BLaER1 (cell line): ENCODE results near the gene ZNF497.

Experiments
- H3K27ac ChIP-seq: shearing (Covaris generic); formaldehyde crosslinking; 2 replicates; pipeline ENCODE4 v1.8.1; 2022
- H3K27me3 ChIP-seq: shearing (Covaris generic); formaldehyde crosslinking; 2 replicates; pipeline ENCODE4 v1.8.1; 2022
- H3K36me3 ChIP-seq: shearing (Covaris generic); formaldehyde crosslinking; 2 replicates; pipeline ENCODE4 v1.8.1; 2022
- H3K4me1 ChIP-seq: shearing (Covaris generic); formaldehyde crosslinking; 2 replicates; pipeline ENCODE4 v1.8.1; 2022
- H3K4me2 ChIP-seq: shearing (Covaris generic); formaldehyde crosslinking; 2 replicates; pipeline ENCODE4 v1.8.1; 2022
- H3K4me3 ChIP-seq: shearing (Covaris generic); formaldehyde crosslinking; 2 replicates; pipeline ENCODE4 v1.8.1; 2022
- H3K9ac ChIP-seq: shearing (Covaris generic); formaldehyde crosslinking; 2 replicates; pipeline ENCODE4 v1.8.1; 2022
- H3K9me3 ChIP-seq: shearing (Covaris generic); formaldehyde crosslinking; 2 replicates; pipeline ENCODE4 v1.8.1; 2022
- H4K20me1 ChIP-seq: shearing (Covaris generic); formaldehyde crosslinking; 2 replicates; pipeline ENCODE4 v1.8.1; 2022
- Cebpa-rat ChIP-seq: shearing (Covaris generic); IDR thresholded peaks from 2 replicates; pipeline ENCODE4 v1.8.1; 2022

The ZNF497 gene

GRCh38 chr19:58372311-58373133, 10.0 kb upstream of the ZNF497 start:
- H3K27me3 ChIP-seq, result no peaks in the 10 kb centered on the region
- H3K4me2 ChIP-seq, result peak overlapping the region; percentile 7; the same call in 1 of the 2 replicates
- peaks cover 10% of the 10 kb centered on the region for H3K4me1 ChIP-seq
- H3K36me3 ChIP-seq, result peaks cover 22% of the 10 kb centered on the region
- no peak overlapping the region for H3K4me3 ChIP-seq
- no peaks in the 10 kb centered on the region for H3K9me3 ChIP-seq
- peak overlapping the region; percentile 63 for H3K9ac ChIP-seq
- no peaks in the 10 kb centered on the region for H4K20me1 ChIP-seq
- TF ChIP-seq Cebpa-rat, result no peak
- 0 out of 2 replicates have a peak overlapping the region, but pooled peaks have one; percentile 11 for H3K27ac ChIP-seq

GRCh38 chr19:58368561-58369360, 6.2 kb upstream of the ZNF497 start:
- no peaks in the 10 kb centered on the region for H4K20me1 ChIP-seq
- no peak overlapping the region for H3K9ac ChIP-seq
- no peak overlapping the region for H3K4me3 ChIP-seq
- TF ChIP-seq Cebpa-rat, result no peak
- H3K36me3 ChIP-seq, result peaks cover 34% of the 10 kb centered on the region
- no peak overlapping the region for H3K27ac ChIP-seq
- peaks cover 42% of the 10 kb centered on the region for H3K4me1 ChIP-seq
- H3K4me2 ChIP-seq, result no peak overlapping the region
- no peaks in the 10 kb centered on the region for H3K27me3 ChIP-seq
- no peaks in the 10 kb centered on the region for H3K9me3 ChIP-seq

- no peaks in the 10 kb centered on the region for H3K9me3 ChIP-seq
- H3K4me2 ChIP-seq, result no peak overlapping the region
- H3K9ac ChIP-seq, result no peak overlapping the region
- no peak overlapping the region for H3K4me3 ChIP-seq
- no peaks in the 10 kb centered on the region for H3K27me3 ChIP-seq
- H4K20me1 ChIP-seq, result no peaks in the 10 kb centered on the region
- no peak for TF ChIP-seq Cebpa-rat
- H3K36me3 ChIP-seq, result peaks cover 34% of the 10 kb centered on the region
- H3K27ac ChIP-seq, result no peak overlapping the region
- H3K4me1 ChIP-seq, result peaks cover 49% of the 10 kb centered on the region
These were observed 5.3 kb upstream of the ZNF497 start for GRCh38 chr19:58367698-58368454.

- Histone ChIP-seq H3K4me3 (no peak overlapping the region), H3K27ac (no peak overlapping the region; the same call in 1 of the 2 replicates), H3K27me3 (no peaks in the 10 kb centered on the region), H3K9ac (no peak overlapping the region), H4K20me1 (no peaks in the 10 kb centered on the region), H3K4me1 (peaks cover 45% of the 10 kb centered on the region), H3K9me3 (no peaks in the 10 kb centered on the region), H3K4me2 (peak overlapping the region; percentile 27), H3K36me3 (peaks cover 34% of the 10 kb centered on the region)
- no peak for TF ChIP-seq Cebpa-rat
These were observed 4.3 kb upstream of the ZNF497 start for GRCh38 chr19:58366585-58367430.

- Histone ChIP-seq H4K20me1 (no peaks in the 10 kb centered on the region), H3K27ac (no peak overlapping the region), H3K9me3 (no peaks in the 10 kb centered on the region), H3K4me3 (no peak overlapping the region), H3K27me3 (no peaks in the 10 kb centered on the region), H3K4me1 (peaks cover 56% of the 10 kb centered on the region), H3K36me3 (peaks cover 28% of the 10 kb centered on the region), H3K9ac (no peak overlapping the region), H3K4me2 (peak overlapping the region; percentile 89)
- TF ChIP-seq Cebpa-rat, result no peak
These were observed 1.6 kb upstream of the ZNF497 start for GRCh38 chr19:58364146-58364545.

- Histone ChIP-seq H3K27me3 (peaks cover 14% of the 10 kb centered on the region), H3K9me3 (no peaks in the 10 kb centered on the region), H4K20me1 (no peaks in the 10 kb centered on the region), H3K27ac (peak overlapping the region; percentile 90), H3K4me2 (peak overlapping the region; percentile 89), H3K4me1 (peaks cover 76% of the 10 kb centered on the region), H3K9ac (peak overlapping the region; percentile 83), H3K36me3 (peaks cover 6% of the 10 kb centered on the region; the same call in 1 of the 2 replicates), H3K4me3 (peak overlapping the region; percentile 72)
- no peak for TF ChIP-seq Cebpa-rat
These were observed 665 bp downstream of the ZNF497 start for GRCh38 chr19:58361900-58362271.

- Histone ChIP-seq H3K4me3 (peak overlapping the region; percentile 58; the same call in 1 of the 2 replicates), H3K36me3 (peaks cover 14% of the 10 kb centered on the region), H3K9me3 (no peaks in the 10 kb centered on the region), H4K20me1 (peaks cover 29% of the 10 kb centered on the region), H3K9ac (no peak overlapping the region), H3K27ac (no peak overlapping the region), H3K4me2 (peak overlapping the region; percentile 84), H3K27me3 (peaks cover 33% of the 10 kb centered on the region), H3K4me1 (peaks cover 57% of the 10 kb centered on the region)
- no peak for TF ChIP-seq Cebpa-rat
These were observed 4.9 kb downstream of the ZNF497 start for GRCh38 chr19:58357481-58358145.

DNA sequence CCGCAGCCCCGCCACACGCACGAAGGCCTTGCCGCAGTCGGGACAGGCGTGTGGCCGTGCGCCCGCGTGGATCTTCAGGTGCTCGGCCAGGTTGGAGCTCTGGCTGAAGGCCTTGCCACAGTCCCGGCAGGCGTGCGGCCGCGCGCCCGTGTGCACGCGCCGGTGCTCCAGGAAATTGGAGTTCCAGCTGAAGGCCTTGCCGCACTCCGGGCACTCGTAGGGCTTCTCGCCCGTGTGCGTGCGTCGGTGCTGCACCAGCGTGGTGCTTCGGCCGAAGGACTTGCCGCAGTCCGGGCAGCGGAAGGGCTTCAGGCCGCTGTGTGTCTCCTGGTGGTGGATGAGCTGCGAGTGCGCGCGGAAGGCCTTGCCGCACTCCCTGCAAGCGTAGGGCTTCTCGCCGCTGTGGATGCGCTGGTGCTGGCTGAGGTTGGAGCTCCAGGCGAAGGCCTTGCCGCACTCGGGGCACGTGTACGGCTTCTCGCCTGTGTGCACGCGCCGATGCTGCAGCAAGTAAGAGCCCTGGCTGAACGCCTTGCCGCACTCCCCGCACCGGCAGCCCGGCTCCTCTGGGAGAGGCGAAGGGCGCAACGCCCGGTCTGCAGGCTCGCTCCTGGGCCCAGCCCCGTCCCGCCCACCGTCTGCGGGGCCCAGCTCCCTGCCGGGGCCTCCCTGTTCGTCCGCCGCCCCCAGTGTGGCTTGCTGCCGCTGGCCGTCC, 5.6 kb downstream of the ZNF497 start:
- Histone ChIP-seq H3K4me1 (peaks cover 62% of the 10 kb centered on the region), H3K9ac (peak overlapping the region; percentile 52), H3K27me3 (peaks cover 33% of the 10 kb centered on the region), H3K36me3 (peaks cover 20% of the 10 kb centered on the region), H4K20me1 (peaks cover 36% of the 10 kb centered on the region), H3K27ac (no peak overlapping the region), H3K4me3 (peak overlapping the region; percentile 58), H3K4me2 (peak overlapping the region; percentile 84), H3K9me3 (no peaks in the 10 kb centered on the region)
- no peak for TF ChIP-seq Cebpa-rat
